Endodermal cell (in vitro differentiated cells): ENCODE measurements around the gene CDK5R1. TPM values are rescaled to one million over a fixed set of nuclear protein-coding genes. Genes with fewer than 3 reads are reported as not detected.

ENCODE experiments used
- DNase-seq: peaks from one replicate; pipeline ENCODE4 v3.0.0-alpha.2; 2017
- H3K27ac ChIP-seq: 2 replicates; pipeline ENCODE4 v1.5.1; 2013; ENCODE audit warnings: mild to moderate bottlenecking, low read depth, low read length, moderate library complexity
- H3K27me3 ChIP-seq: 2 replicates; pipeline ENCODE4 v1.6.1; 2013; ENCODE audit warnings: mild to moderate bottlenecking, low read length, moderate library complexity; ENCODE audit not compliant: insufficient read depth, control insufficient read depth, poor library complexity, severe bottlenecking
- H3K36me3 ChIP-seq: 2 replicates; pipeline ENCODE4 v1.7.0; 2013; ENCODE audit warnings: mild to moderate bottlenecking, low read length, moderate library complexity; ENCODE audit not compliant: control insufficient read depth, insufficient read depth
- H3K4me1 ChIP-seq: one replicate; pipeline ENCODE4 v1.7.0; 2013; ENCODE audit warnings: low read length; ENCODE audit not compliant: control insufficient read depth, insufficient read depth
- H3K4me3 ChIP-seq: 2 replicates; pipeline ENCODE4 v1.5.1; 2013; ENCODE audit warnings: mild to moderate bottlenecking, low read length, moderate library complexity
- H3K9ac ChIP-seq: 2 replicates; pipeline ENCODE4 v1.6.1; 2013; ENCODE audit warnings: mild to moderate bottlenecking, low read length, moderate library complexity; ENCODE audit not compliant: poor library complexity, severe bottlenecking; ENCODE audit errors: extremely low read depth
- H3K9me3 ChIP-seq: 2 replicates; pipeline ENCODE4 v1.6.1; 2013; ENCODE audit warnings: mild to moderate bottlenecking, low read length, moderate library complexity; ENCODE audit not compliant: control insufficient read depth
- H3K27ac Mint-ChIP-seq: 2 replicates; pipeline ENCODE4 v1.8.0; 2020; ENCODE audit warnings: mixed read lengths
- H3K27me3 Mint-ChIP-seq: 2 replicates; pipeline ENCODE4 v1.8.0; 2021; ENCODE audit warnings: mild to moderate bottlenecking, mixed read lengths; ENCODE audit not compliant: insufficient read depth
- H3K36me3 Mint-ChIP-seq: 2 replicates; pipeline ENCODE4 v1.8.0; 2020; ENCODE audit warnings: low read depth, mixed read lengths
- H3K4me1 Mint-ChIP-seq: 2 replicates; pipeline ENCODE4 v1.8.0; 2020; ENCODE audit warnings: mixed read lengths
- H3K4me3 Mint-ChIP-seq: 2 replicates; pipeline ENCODE4 v1.8.0; 2020; ENCODE audit warnings: mild to moderate bottlenecking, moderate library complexity, mixed read lengths
- H3K9me3 Mint-ChIP-seq: 2 replicates; pipeline ENCODE4 v1.8.0; 2020; ENCODE audit warnings: mild to moderate bottlenecking, mixed read lengths
- CTCF ChIP-seq: fragments of 200-600 bp; sonication (generic); conservative IDR thresholded peaks from 2 replicates; pipeline ENCODE4 v1.5.0; 2021; ENCODE audit warnings: antibody characterized with exemption, mild to moderate bottlenecking
- WGBS, 2 experiments: methylation state at CpG; one replicate each; pipeline versions ENCODE4 v1.1.5 to v1.1.7; 2013; ENCODE audit warnings: missing lambda C conversion rate in 2 of 2, mixed read lengths in 1 of 2; ENCODE audit not compliant: insufficient coverage in 1 of 2, insufficient read length in 1 of 2; 5-methylcytosine and 5-hydroxymethylcytosine counted together
- total RNA-seq, 2 donors: library from RNA; stranded (reverse); fragmentation: NEBNext Ultra II Directional in 1 of 2; extraction: Animal tissue kit (Norgen Biotek cat#: 25700) in 1 of 2; gene quantifications; 2 replicates in 1 of 2; 3 replicates in 1 of 2; pipeline ENCODE4 v1.2.1, GENCODE V29; 2021

The CDK5R1 gene
- total RNA-seq, 2 donors from 2014 or later, result 9.8 to 10.3 TPM

GRCh38 chr17:32461498-32461852 lies 25.3 kb upstream of the CDK5R1 start:
- 82 to 84% methylated on average over 2 to 4 of the region's 4 CpGs for WGBS, 2 experiments

GRCh38 chr17:32461853-32462617 lies 24.8 kb upstream of the CDK5R1 start:
- H3K36me3 Mint-ChIP-seq, result peaks cover 80% of the 10 kb centered on the region
- DNase-seq, result peak; percentile 90

More at GRCh38 chr17:32461498-32461852, 25.3 kb upstream of the CDK5R1 start:
- H3K4me1 Mint-ChIP-seq, result peaks cover 2% of the 10 kb centered on the region
- Histone ChIP-seq H3K4me3 (no peak overlapping the region), H3K36me3 (peaks cover 92% of the 10 kb centered on the region), H3K9ac (no peak overlapping the region), H3K27me3 (no peaks in the 10 kb centered on the region), H3K27ac (no peak overlapping the region), H3K9me3 (no peaks in the 10 kb centered on the region), H3K4me1 (no peaks in the 10 kb centered on the region)
- DNase-seq, result no peak
- no peak for TF ChIP-seq CTCF
- no peak overlapping the region for H3K4me3 Mint-ChIP-seq
- H3K27me3 Mint-ChIP-seq, result no peaks in the 10 kb centered on the region
- no peaks in the 10 kb centered on the region for H3K9me3 Mint-ChIP-seq
- H3K27ac Mint-ChIP-seq, result no peak overlapping the region
- H3K36me3 Mint-ChIP-seq, result peaks cover 80% of the 10 kb centered on the region

GRCh38 chr17:32463304-32463703 lies 23.5 kb upstream of the CDK5R1 start:
- Mint-ChIP-seq H3K27ac (no peak overlapping the region), H3K27me3 (no peaks in the 10 kb centered on the region), H3K9me3 (no peaks in the 10 kb centered on the region), H3K36me3 (peaks cover 81% of the 10 kb centered on the region), H3K4me3 (no peak overlapping the region), H3K4me1 (peaks cover 2% of the 10 kb centered on the region)
- Histone ChIP-seq H3K36me3 (peaks cover 91% of the 10 kb centered on the region), H3K4me1 (no peaks in the 10 kb centered on the region), H3K27me3 (no peaks in the 10 kb centered on the region), H3K27ac (no peak overlapping the region), H3K9me3 (no peaks in the 10 kb centered on the region), H3K9ac (no peak overlapping the region), H3K4me3 (no peak overlapping the region)
- no peak for DNase-seq
- TF ChIP-seq CTCF, result no peak
- WGBS, 2 experiments, result 92 to 100% methylated on average over 1 to 3 of the region's 3 CpGs

More at GRCh38 chr17:32461853-32462617, 24.8 kb upstream of the CDK5R1 start:
- TF ChIP-seq CTCF, result peak; percentile 81
- H3K9me3 Mint-ChIP-seq, result no peaks in the 10 kb centered on the region
- peaks cover 92% of the 10 kb centered on the region for H3K36me3 ChIP-seq
- H3K4me3 Mint-ChIP-seq, result no peak overlapping the region
- no peak overlapping the region for H3K9ac ChIP-seq
- H3K27me3 Mint-ChIP-seq, result no peaks in the 10 kb centered on the region
- no peak overlapping the region for H3K27ac ChIP-seq
- H3K4me1 Mint-ChIP-seq, result peaks cover 2% of the 10 kb centered on the region
- no peaks in the 10 kb centered on the region for H3K4me1 ChIP-seq
- 77% methylated on average over 1 of the region's 1 CpG; no CpG with 5 or more reads in 1 of the 2 experiments for WGBS, 2 experiments
- H3K27me3 ChIP-seq, result no peaks in the 10 kb centered on the region
- H3K4me3 ChIP-seq, result no peak overlapping the region
- no peak overlapping the region for H3K27ac Mint-ChIP-seq
- no peaks in the 10 kb centered on the region for H3K9me3 ChIP-seq
